ENCODE results near the gene NR4A1.

The NR4A1 gene

DNA sequence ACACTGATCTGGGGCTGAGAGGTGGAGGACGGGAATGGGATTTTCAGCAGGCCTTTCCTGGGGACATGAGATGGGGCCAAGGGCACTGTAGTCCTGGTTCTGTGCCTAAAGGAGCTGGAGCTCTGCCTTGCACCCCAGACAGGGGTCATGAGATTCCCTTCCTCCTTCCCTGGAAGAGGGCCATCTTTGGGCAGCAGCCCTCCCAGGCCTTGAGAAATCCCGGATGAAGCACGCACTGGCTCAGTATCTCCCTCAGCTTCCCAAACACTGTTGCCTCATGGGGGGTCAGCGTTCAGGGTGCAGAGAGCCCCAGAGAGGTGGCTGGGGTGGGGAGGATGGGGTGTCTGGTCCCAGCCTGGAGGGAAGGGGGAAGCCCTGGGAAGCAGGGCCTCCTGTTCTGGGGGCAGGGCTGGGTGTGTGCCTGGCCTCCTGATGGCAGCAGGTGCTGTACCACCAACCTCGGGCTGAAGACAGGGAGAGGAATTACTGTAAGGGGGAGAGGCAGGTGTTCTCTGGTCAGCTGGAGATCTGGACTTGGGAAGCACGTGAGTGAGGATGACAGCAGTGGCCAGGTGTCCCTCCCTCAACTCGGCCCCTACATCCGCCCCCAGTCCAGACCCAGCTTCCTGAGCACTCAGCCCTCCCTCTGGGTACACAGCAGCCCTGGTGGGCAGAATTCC is 8.4 kb upstream of the NR4A1 start:
- no peak for DNase-seq

DNA sequence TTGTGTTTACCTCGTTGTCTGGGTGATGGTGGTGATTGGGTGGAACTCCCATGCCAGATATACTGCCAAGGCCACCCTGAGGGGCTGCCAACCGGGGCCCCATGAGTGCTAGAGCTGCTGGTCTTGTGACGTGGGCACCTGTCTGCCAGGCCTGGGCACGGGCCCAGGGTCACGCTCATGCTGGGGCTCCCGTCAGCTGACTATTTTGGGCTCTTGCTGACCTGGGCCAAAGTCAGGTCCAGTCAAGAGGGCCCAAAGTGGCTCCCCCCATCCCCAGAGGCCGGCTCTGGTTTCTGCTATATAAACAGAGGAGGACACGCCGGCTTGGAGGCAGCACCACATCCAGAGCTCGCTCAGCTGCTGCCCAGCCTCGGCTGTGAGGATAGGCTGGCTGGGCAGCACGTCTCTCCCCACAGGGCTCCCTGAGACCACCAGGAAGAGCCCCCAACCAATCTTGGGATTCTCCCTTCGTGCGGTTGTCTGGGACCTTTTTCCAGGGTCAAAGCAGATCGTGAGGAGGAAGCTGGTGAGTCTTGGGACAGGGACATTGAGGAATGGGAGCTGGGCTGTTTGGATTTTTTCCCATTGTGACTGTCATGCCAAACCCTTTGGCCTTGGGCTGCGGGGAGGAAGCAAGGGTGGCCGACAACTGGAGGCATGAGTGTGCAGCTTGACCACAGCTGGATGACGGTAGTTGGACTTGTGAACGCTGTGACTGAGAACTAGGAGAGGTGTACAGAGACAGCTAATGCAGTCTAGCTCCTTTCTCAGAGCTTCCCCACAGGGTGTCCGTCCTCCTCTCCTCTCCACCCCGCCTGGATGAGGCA is 7.6 kb upstream of the NR4A1 start:
- no peak for DNase-seq

DNA sequence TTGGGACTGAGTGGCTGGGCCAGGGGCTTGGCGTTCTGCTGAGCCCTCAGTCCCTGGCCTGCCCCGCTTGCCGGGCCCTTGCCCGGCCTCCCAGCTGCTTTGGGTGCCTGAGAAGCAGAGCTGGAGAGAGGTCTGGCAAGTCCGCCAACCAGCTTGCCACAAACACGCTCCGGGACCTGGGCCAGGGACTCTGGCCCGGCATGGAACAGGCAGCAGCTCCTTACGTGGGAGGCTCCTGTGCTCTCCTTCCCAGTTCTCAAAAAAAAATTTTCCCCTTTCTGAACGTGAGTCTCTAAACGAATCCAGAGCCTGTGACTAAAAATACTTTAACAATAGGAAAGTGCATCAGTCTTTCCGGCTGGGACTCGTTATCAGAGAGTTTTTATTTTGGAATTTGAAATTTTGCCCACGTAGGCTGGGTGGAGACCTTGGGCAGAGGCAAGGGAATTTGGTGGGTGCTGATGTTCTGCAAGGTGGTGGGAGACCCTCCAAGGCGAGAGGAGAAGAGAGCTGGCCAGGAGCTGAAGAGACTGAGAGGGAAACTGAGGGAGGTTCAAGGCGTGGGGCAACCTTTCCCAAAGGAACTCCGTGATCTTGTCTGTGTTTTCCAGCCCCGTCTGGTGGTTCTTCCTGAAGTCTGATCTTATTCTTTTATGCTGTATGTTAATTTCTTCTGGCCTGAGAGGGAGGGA is 6.8 kb upstream of the NR4A1 start:
- no peak for DNase-seq

DNA sequence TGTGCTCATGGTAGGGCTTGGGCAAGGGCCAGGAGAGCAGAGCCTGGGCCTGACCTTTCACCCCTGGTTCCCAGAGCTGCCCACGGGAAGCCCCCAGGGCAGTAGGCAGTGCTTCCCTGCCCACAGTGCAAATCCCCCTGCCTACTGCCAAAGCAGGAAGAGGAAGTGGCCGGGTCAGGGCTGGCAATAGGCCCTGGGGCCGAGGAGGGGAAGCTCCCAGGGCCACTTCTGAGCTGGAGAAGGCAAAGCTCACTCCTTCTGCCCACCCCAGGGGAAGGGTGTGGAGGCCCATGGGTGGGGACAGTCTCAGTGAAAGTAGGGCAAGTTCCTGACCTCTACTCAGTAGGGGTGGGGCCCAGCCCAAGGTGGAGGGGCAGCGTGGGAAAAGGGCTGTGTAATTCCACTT is 5.4 kb upstream of the NR4A1 start:
- DNase-seq: no peak

DNA sequence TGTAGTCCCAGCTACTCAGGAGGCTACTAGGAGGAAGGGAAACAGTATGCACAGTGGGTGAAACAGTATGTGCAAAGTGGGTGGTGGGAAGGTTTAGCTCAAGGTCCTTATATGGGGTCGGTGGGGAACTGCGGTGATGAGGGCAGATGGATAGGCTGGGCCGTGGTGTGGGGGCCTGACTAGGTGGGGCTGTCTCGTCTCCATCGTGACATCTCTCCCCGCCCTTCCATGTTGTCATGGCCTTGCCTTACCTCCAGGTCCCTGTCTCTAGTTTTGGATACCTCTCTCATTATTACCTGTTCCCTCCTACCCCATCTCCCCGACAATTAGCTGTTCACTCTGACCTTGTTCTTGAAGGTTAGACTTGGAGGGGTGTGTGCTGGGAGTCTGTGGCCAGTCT is 4.4 kb upstream of the NR4A1 start:
- DNase-seq: no peak

DNA sequence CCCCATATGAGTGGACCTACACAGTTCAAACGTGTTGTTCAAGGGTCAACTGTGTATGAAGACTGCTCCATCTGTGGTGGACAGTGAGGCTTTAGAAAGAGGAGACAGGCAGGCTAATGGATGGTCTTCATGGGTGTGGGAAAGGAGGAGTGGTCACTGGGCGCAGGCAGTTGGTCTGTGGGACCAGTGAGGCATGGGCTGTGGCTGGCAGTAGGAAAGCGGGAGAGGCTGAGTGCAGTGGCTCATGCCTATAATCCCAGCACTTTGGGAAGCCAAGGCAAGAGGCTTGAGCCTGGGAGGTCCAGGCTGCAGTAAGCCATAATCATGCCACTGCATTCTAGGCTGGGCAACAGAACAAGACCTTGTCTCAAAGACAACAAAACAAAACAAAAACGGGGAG is 2.0 kb upstream of the NR4A1 start:
- no peak for DNase-seq

DNA sequence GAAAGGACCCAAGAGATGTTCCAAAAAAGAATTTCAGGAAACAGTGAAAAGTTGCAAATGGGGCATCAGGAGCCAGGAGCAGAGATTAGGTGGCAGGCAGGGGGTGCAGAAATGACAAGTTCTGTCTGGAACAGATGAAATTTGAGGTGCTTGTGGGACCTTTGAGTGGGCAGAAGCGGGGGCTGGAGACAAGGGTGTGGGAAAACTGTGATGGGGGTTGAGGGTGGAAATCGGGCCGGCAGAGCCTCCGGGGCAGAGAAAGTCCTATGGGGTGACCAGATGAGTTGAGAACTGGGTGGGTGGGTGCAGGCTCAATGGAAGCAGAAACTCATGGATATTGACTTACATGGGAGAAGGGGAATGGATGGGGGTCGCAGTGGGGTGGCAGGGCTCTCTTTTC is 1.6 kb upstream of the NR4A1 start:
- no peak for DNase-seq

DNA sequence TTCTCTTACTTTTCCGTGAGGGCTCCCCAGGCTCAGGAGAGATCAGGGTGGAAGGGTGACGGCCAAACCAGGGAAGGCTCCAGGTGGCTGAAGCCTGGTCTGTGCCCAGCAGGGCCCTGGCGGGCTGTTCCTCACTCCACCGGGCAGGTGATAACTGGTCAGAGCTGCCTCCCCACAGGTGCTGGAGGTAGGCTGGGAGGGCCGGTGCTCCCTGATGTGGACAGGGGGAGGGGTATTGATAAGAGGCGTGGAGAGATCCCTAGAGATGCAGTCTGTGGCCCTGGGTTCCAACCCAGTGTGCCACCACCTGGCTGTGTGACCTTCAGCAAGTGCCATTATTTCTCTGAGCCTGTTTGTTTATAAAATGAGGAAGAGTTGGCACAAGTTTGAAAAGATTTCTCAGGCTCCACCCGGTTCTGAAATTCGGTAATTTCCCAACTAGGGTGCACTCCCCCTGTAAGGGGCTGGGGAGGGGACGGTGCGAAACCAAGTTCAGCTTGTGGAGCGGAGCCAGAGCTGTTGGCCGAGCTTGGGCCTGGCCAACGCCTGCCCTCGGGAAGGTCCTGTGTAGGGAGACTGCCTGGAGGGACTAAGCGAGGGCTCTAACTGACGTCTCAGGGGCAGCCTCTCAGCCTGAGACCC is 1.0 kb upstream of the NR4A1 start:
- DNase-seq: peak in 1 of 5 experiments; percentile 16

DNA sequence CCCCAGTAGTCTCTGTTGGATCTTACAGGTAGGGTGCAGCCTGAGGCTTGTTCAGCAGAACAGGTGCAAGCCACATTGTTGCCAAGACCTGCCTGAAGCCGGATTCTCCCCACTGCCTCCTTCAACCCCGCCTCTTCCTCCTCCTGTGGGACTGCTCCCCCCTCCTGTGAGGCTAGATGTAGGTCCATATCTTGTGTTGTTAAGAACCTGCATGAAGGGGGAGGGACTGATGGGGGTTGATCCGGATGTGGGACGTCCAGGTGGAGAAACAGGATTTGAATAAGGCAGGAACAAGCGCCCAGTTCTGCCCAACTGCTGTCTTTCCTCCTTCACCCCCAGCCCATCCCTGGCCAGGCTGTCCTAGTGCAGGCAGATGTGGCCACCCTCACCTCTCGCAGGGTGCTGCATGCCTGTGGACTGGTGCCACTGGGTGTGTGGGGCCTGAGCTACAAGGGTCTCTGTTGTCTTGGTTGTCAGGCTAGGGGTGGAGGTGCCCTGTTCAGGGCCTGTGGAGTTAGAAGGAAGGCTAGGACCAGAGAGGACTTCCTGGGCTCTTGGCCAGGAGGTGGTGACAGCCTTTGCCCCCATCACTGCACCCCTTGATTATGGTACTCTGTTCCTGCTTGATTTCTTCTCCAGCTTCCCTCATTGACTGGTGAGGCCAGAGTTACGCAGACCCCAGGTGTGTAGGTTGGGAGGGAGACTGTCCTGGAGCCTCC is 1.4 kb downstream of the NR4A1 start:
- peak in 3 of 5 experiments; percentile 29 to 36 (median 34) for DNase-seq

DNA sequence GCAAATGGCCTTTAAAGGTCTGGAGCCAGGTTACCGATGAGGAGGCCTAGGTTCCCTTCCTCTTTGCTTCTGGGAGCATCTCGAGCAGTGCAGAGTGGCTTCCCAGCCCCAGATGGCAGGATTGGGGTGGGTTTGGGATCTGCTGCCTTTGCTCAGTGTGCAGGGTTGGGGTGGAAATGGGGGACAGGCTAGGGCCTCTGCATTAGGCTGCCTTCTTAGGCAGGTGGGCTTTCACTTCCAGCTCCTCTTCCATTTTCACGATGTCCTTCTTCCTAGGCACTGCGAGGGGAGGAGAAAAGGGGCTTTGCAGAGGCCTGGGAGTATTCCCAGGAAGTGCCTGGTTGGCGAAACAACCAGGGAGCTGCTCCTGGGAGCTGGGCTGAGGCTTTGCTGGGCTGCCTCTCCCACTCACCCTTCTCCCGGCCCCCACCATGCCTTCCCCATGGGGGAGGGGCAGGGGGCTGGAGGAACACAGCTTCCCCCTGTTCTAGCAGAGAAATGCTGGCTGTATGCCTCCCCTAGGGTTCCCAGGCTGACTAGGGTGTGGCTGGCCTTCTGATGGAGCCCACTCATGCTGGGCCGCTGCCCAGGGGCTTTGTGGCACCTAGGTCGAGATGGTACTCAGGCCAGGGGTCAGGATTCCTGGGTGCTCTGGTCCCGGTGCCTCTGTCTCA is 2.4 kb downstream of the NR4A1 start:
- DNase-seq: no peak

DNA sequence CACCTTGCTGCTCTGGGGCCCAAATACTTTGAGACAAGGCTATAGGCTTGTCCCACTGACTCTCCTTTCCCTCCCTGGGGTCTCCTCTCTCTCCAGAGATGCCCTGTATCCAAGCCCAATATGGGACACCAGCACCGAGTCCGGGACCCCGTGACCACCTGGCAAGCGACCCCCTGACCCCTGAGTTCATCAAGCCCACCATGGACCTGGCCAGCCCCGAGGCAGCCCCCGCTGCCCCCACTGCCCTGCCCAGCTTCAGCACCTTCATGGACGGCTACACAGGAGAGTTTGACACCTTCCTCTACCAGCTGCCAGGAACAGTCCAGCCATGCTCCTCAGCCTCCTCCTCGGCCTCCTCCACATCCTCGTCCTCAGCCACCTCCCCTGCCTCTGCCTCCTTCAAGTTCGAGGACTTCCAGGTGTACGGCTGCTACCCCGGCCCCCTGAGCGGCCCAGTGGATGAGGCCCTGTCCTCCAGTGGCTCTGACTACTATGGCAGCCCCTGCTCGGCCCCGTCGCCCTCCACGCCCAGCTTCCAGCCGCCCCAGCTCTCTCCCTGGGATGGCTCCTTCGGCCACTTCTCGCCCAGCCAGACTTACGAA is 3.1 kb downstream of the NR4A1 start:
- no peak for DNase-seq

DNA sequence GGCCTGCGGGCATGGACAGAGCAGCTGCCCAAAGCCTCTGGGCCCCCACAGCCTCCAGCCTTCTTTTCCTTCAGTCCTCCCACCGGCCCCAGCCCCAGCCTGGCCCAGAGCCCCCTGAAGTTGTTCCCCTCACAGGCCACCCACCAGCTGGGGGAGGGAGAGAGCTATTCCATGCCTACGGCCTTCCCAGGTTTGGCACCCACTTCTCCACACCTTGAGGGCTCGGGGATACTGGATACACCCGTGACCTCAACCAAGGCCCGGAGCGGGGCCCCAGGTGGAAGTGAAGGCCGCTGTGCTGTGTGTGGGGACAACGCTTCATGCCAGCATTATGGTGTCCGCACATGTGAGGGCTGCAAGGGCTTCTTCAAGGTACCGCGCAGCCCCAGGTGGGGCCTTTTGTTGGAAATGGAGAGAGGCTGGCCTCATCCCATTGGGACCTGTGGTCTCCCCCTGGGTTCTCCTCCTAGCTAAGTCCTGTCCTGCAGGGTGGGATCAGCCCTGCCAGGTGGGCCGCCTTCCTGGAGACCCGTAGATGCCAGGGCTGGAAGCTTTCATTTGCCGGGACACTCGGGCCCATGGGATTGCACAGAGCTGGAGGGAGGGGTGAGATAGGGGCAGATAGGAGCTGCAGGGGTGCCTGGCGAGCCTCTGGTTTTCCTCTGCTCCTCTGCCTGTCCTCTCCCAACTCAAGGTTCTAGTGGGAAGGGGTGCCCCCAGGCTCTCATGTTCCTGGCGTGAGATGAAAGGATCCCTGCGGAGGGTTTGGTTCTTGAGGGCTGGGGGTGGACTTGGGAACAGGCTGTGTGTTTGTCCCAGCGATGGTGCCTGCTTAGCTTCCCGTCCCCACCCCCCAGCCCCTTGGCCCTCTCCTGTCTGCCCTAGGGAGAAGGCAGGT is 3.8 kb downstream of the NR4A1 start:
- no peak for DNase-seq

DNA sequence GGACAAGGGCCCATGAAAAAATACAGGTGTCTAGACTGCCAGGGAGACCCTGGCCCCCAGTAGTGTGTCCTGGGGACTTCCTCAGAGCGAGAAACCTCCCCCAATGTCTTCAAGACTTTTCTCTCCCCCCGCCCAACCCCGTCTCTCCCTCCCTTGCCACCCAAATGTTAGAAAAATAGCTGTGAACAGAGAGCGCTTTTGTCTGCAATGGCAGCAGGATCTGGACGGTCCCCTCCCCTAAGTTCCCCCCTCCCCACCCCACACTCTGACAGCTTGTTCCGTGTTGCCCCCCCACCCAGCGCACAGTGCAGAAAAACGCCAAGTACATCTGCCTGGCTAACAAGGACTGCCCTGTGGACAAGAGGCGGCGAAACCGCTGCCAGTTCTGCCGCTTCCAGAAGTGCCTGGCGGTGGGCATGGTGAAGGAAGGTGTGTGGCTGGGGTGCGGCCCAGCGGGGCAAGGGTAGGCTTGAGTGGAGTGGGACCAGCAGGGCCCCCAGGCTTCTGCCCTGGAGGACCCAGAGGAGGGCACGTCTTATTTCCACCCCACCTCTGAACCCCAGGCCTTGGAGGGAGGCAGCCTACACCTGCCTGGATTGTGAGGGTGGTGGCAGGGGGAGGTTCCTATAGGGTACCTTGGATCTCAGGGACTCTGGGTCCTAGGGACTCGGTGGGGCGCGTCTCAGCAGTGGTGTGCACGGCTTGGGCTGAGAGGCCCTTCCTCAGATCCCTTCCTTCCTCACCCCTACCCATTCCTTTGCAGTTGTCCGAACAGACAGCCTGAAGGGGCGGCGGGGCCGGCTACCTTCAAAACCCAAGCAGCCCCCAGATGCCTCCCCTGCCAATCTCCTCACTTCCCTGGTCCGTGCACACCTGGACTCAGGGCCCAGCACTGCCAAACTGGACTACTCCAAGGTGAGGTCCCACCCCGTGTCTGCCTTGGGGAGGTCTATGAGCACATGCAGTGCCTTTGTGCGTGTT is 4.8 kb downstream of the NR4A1 start:
- no peak for DNase-seq

DNA sequence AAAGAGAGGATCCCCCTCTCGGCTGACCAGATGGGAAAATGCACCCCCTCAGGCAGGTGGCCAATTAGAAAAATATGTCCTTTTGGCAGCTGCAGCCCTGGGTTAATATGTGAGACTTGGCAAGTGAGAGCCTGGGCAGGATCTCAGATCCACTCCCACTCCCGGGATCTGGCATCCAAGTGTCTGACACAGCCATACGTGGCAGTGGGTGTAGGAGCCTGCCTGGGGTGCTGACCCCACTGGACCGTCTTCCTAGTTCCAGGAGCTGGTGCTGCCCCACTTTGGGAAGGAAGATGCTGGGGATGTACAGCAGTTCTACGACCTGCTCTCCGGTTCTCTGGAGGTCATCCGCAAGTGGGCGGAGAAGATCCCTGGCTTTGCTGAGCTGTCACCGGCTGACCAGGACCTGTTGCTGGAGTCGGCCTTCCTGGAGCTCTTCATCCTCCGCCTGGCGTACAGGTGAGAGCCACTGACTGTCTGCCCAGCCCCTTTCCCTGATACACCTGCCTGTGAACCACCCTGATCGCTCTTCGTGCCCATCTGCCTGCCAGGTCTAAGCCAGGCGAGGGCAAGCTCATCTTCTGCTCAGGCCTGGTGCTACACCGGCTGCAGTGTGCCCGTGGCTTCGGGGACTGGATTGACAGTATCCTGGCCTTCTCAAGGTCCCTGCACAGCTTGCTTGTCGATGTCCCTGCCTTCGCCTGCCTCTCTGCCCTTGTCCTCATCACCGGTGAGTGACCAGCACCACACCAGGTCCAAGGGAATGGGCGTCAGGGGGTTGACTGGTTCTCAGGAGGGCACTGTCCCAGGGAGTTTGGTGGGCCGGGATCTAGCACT is 5.8 kb downstream of the NR4A1 start:
- no peak for DNase-seq

DNA sequence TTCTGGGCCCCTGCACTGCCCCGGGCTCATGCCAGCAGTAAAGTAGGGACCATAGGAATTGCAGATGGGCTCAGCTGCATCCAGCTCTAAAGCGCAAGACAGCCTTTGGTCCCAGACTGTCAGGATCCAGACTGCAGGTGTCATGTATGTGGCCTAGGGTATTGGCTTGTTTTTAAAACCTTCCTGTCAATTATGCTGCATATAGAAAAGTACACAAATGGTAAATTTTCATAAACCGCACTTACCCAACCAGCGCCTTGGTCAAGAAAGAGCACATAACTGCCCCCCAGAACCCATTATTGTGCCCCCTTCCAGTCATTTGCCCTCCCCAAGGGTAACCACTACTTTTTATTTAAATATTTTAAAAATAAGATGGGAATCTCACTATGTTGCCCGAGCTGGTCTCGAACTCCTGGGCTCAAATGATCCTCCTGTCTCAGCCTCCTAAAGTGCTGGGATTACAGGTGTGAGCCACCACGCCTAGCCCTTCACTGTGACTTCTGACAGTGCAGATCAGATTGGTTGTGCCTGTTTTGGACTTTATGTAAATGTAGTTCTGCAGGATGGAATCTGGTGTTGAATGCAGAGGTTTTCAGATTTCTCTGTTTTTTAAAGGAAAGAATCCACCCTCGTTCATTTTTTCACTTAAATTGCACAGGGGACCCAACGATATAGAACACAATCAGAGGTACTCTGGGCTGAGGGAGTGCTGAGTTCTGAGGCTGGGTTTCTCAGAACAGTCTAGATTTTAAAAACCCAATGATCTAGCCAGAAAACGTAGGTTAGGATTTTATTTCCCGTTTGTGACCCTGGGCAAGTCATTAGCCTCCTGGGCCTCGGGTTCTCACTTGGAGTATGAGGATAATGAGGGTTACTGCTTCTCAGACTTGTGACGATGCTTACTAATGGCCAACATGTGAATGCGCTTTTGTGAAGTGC is 6.7 kb downstream of the NR4A1 start:
- DNase-seq: no peak

DNA sequence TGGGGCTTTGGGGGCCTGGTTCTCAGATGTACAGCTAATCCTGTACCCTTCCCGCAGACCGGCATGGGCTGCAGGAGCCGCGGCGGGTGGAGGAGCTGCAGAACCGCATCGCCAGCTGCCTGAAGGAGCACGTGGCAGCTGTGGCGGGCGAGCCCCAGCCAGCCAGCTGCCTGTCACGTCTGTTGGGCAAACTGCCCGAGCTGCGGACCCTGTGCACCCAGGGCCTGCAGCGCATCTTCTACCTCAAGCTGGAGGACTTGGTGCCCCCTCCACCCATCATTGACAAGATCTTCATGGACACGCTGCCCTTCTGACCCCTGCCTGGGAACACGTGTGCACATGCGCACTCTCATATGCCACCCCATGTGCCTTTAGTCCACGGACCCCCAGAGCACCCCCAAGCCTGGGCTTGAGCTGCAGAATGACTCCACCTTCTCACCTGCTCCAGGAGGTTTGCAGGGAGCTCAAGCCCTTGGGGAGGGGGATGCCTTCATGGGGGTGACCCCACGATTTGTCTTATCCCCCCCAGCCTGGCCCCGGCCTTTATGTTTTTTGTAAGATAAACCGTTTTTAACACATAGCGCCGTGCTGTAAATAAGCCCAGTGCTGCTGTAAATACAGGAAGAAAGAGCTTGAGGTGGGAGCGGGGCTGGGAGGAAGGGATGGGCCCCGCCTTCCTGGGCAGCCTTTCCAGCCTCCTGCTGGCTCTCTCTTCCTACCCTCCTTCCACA is 7.6 kb downstream of the NR4A1 start:
- no peak for DNase-seq
